AG04449 (cell line): ENCODE data around the gene ATG9A.
A peak's percentile ranks its signal among the peaks of the same experiment; 100 is the strongest.

Source experiments
- CTCF ChIA-PET: fragments of 350-600 bp; formaldehyde crosslinking; extraction: SDS; loops from one replicate; lab custom pipeline; 2021; ENCODE audit warnings: antibody characterized with exemption; lab: Yijun Ruan, JAX
- POLR2A ChIA-PET: fragments of 400-600, 350-600 bp; formaldehyde crosslinking; extraction: SDS; loops from one replicate; lab custom pipeline; 2020; ENCODE audit warnings: antibody characterized with exemption, inconsistent platforms; lab: Yijun Ruan, JAX
- DNase-seq: peaks from one replicate; pipeline ENCODE4 v3.0.0-alpha.2; 2010; ENCODE audit warnings: low read depth, low spot score
- H3K4me3 ChIP-seq: 2 replicates; pipeline ENCODE4 v1.5.1; 2011; ENCODE audit warnings: low read depth, mild to moderate bottlenecking, control low read depth, low read length
- TF ChIP-seq, protein P1 (sequence below): IDR thresholded peaks from one replicate; pipeline ENCODE4 v1.5.1; 2011; ENCODE audit warnings: mild to moderate bottlenecking, moderate library complexity, low read length, control low read depth, inconsistent platforms; ENCODE audit not compliant: insufficient read depth; ENCODE audit errors: missing control alignments

The ATG9A gene

DNA sequence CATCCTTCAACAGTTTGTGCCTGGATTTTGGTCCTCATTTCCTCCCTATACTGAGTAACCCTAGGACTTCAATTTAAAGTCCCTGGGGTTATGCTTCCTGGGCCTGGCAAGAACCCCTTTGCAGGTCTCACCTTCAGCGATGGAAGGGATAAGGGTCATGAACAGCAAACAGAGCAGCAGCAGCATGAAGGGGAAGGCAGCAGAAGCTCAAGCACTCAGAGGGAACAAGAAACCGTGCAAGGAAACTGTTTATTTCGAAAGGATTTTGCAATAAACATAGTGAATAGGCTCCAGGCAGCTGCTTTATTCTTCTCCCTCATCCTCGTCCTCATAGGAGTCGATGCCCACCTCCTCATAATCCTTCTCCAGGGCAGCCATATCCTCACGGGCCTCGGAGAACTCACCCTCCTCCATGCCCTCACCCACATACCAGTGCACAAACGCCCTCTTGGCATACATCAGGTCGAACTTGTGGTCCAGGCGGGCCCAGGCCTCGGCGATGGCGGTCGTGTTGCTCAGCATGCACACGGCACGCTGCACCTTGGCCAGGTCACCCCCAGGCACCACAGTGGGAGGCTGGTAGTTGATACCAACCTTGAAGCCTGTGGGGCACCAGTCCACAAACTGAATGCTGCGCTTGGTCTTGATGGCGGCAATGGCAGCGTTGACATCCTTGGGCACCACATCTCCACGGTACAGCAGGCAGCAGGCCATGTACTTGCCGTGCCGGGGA lies 20.8 kb upstream of the ATG9A start:
- POLR2A ChIA-PET = interaction anchor here (0.6 to 3.3 kb wide), 7 partner anchors 21 to 204 kb away, joined by 3 to 13 read pairs (median 4); partner anchors contain the start of genes ANKZF1, ATG9A and DNAJB2
- CTCF ChIA-PET = interaction anchor here (1.3 to 6.3 kb wide), 6 partner anchors 26 to 80 kb away, joined by 3 to 67 read pairs (median 6); partner anchors contain the start of genes ABCB6 and DNAJB2
- no peak for DNase-seq
- no peak overlapping the region for H3K4me3 ChIP-seq
- TF ChIP-seq, protein P1, sequence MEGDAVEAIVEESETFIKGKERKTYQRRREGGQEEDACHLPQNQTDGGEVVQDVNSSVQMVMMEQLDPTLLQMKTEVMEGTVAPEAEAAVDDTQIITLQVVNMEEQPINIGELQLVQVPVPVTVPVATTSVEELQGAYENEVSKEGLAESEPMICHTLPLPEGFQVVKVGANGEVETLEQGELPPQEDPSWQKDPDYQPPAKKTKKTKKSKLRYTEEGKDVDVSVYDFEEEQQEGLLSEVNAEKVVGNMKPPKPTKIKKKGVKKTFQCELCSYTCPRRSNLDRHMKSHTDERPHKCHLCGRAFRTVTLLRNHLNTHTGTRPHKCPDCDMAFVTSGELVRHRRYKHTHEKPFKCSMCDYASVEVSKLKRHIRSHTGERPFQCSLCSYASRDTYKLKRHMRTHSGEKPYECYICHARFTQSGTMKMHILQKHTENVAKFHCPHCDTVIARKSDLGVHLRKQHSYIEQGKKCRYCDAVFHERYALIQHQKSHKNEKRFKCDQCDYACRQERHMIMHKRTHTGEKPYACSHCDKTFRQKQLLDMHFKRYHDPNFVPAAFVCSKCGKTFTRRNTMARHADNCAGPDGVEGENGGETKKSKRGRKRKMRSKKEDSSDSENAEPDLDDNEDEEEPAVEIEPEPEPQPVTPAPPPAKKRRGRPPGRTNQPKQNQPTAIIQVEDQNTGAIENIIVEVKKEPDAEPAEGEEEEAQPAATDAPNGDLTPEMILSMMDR = no peak

DNA sequence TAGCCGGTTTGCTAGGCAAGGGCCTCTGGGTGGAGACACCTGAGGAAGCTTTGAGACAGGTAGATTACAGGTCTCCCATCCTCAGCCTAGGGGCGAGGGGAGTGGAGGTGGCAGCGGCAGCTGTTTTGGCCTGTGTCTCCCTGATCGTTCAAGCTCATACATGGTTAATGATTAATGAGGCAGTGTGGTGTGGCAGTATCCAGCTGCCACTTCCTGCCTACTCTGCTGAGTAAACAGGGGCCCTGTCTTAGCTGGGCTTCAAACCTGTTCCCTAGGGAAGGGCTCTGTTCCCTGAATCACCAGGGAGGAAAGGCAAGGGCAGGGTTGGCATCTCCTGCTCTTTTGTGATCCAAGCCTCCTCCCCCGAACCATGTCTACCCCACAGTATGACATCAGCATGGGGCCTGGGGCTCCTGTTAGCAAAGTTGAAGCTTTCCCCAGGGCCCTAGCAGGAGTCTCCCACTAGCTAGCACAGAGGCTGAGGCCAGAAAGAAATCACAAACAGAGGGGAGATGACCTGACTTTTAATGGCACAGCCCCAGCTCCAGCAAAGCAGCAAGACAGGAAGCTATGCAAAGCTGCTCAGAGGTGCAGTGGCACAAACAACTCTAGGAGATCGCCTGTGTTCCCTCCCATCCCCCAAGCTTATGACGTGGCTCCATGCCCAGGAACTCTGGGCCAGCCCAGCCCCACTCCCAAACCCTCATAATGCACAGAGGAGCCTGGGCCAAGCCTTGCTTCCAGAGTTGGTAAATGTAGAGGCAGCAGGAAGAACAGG lies 20.0 kb upstream of the ATG9A start:
- H3K4me3 ChIP-seq = no peak overlapping the region
- TF ChIP-seq, protein P1 = no peak
- ChIA-PET CTCF (interaction anchor here (1.1 to 6.3 kb wide), 8 partner anchors 12 to 79 kb away, joined by 3 to 67 read pairs (median 6); partner anchors contain the start of genes ABCB6 and DNAJB2), POLR2A (interaction anchor here (0.6 to 3.3 kb wide), 8 partner anchors 20 to 203 kb away, joined by 3 to 13 read pairs (median 4); partner anchors contain the start of genes ANKZF1, ATG9A and DNAJB2)
- DNase-seq = no peak

DNA sequence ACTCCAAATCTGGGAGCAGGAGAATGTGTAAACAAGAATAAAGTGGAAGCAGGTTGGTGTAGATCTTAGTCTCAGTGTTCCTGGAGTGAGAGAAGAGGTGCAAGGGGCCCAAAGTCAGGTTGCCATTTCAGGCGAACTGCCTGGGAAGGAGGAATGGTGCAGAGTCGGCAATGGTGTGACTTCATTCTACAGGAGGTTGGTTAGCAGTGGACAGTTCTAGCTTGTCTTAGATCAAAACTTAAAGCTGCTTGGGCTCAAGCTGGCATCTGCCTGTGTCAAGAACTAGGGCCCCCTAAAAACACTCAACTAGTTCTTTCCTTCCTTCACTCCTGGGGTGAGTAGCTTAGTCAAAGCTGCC lies 19.4 kb upstream of the ATG9A start:
- ChIA-PET CTCF (interaction anchor here (1.1 to 6.3 kb wide), 7 partner anchors 11 to 52 kb away, joined by 3 to 67 read pairs (median 6); partner anchors contain the start of genes ABCB6 and DNAJB2), POLR2A (interaction anchor here (0.6 to 3.3 kb wide), 3 partner anchors 19 to 30 kb away, joined by 3 to 13 read pairs (median 4); partner anchors contain the start of genes ANKZF1, ATG9A and DNAJB2)
- H3K4me3 ChIP-seq = no peak overlapping the region
- TF ChIP-seq, protein P1 = no peak
- DNase-seq = no peak

DNA sequence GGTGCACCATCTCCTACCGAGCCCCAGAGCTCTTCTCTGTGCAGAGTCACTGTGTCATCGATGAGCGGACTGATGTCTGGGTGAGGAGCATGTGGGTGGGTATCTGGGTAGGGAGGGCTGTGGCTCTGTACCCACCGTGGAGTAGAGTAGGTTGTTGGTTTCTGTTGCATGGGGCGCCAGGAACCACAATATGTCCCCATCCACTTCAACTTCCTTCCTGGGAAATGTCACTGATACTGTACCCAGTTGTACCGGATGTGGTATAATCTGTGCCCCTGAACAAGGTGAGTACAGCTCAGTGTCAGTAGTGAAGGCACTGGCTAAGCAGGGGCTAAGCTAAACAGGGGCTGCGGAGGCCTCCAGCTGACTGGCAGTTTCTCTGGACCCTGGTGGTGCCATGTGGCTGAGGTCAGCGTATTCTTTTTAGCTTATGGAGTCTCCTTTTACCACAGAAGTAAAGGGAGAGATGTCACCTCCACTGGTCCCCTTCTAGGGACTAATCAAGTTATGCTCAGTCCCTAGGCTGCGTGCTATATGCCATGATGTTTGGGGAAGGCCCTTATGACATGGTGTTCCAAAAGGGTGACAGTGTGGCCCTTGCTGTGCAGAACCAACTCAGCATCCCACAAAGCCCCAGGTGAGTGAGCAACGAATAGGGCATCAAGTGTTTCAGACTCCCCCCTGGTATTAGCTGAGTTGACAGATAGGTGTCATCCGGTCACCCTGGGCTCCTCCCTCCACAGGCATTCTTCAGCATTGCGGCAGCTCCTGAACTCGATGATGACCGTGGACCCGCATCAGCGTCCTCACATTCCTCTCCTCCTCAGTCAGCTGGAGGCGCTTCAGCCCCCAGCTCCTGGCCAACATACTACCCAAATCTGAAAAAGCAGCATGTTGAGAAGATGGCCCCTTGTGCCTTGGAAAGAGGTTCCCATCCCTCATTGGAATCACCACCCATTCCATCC lies 18.5 kb upstream of the ATG9A start:
- ChIA-PET POLR2A (interaction anchor here (3.3 kb wide), 1 partner anchor 18 kb away, joined by 13 read pairs; the partner anchor contains the start of genes ANKZF1 and ATG9A), CTCF (interaction anchor here (1.6 to 6.3 kb wide), 3 partner anchors 10 to 47 kb away, joined by 6 to 67 read pairs (median 35); partner anchors contain the start of gene DNAJB2)
- TF ChIP-seq, protein P1 = no peak
- DNase-seq = no peak
- H3K4me3 ChIP-seq = no peak overlapping the region

DNA sequence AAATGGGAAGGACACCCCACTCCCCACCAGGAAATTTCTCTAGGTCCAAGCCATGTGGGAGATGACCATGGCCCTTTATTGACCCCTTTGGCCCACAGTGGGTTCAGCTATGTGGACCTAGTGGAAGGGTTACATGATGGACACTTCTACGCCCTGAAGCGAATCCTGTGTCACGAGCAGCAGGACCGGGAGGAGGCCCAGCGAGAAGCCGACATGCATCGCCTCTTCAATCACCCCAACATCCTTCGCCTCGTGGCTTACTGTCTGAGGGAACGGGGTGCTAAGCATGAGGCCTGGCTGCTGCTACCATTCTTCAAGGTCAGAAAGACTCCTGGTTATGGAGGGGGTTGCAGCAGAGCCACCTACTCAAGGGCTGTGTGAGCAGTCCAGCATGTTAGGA lies 17.1 kb upstream of the ATG9A start:
- CTCF ChIA-PET = interaction anchor here (1.2 to 2.6 kb wide), 3 partner anchors 16 to 48 kb away, joined by 5 to 35 read pairs (median 19); partner anchors contain the start of gene ANKZF1
- POLR2A ChIA-PET = no interaction called here
- no peak for DNase-seq
- TF ChIP-seq, protein P1 = no peak
- peak overlapping the region; percentile 6; the same call in 1 of the 2 replicates for H3K4me3 ChIP-seq
